Measurements from ENCODE around the gene ELMO1. TPM values are rescaled to one million over a fixed set of nuclear protein-coding genes. Genes with fewer than 3 reads are reported as not detected.

Gene ELMO1
- total and polyA plus RNA-seq, 2 experiments from 2014 or later, result 9.6 to 10.8 TPM

- Histone ChIP-seq H3K36me3 (no peaks in the 10 kb centered on the region), H3K9me3 (ENCODE audit: low read depth) (no peaks in the 10 kb centered on the region), H3K4me1 (ENCODE audit: low read depth) (no peaks in the 10 kb centered on the region), H3K27me3 (no peaks in the 10 kb centered on the region), H3K4me3 (no peak overlapping the region), H3K27ac (no peak overlapping the region)
- no peak for TF ChIP-seq CTCF (IDR thresholded peaks at IDR 0.05; ENCODE audit: low read depth, low read length)
- DNase-seq (ENCODE audit: low read depth in 1 of 2, low spot score in 1 of 2), result no peak
These were observed 18.3 kb upstream of the ELMO1 start for GRCh38 chr7:37467002-37467401.

- no peaks in the 10 kb centered on the region for H3K4me1 ChIP-seq (ENCODE audit: low read depth)
- H3K27me3 ChIP-seq, result no peaks in the 10 kb centered on the region
- no peak for TF ChIP-seq CTCF (IDR thresholded peaks at IDR 0.05; ENCODE audit: low read depth, low read length)
- no peaks in the 10 kb centered on the region for H3K9me3 ChIP-seq (ENCODE audit: low read depth)
- DNase-seq (ENCODE audit: low read depth in 1 of 2, low spot score in 1 of 2), result no peak
- H3K36me3 ChIP-seq, result no peaks in the 10 kb centered on the region
- H3K4me3 ChIP-seq, result no peak overlapping the region
- no peak overlapping the region for H3K27ac ChIP-seq
These were observed 13.5 kb upstream of the ELMO1 start for GRCh38 chr7:37462138-37462537.

- TF ChIP-seq CTCF (IDR thresholded peaks at IDR 0.05; ENCODE audit: low read depth, low read length), result no peak
- H3K4me3 ChIP-seq, result no peak overlapping the region
- H3K9me3 ChIP-seq (ENCODE audit: low read depth), result no peaks in the 10 kb centered on the region
- DNase-seq (ENCODE audit: low read depth in 1 of 2, low spot score in 1 of 2), result no peak
- H3K4me1 ChIP-seq (ENCODE audit: low read depth), result no peaks in the 10 kb centered on the region
- no peaks in the 10 kb centered on the region for H3K27me3 ChIP-seq
- H3K27ac ChIP-seq, result no peak overlapping the region
- no peaks in the 10 kb centered on the region for H3K36me3 ChIP-seq
These were observed 6.4 kb upstream of the ELMO1 start for GRCh38 chr7:37455081-37455480.

GRCh38 chr7:37452346-37452745 lies 3.7 kb upstream of the ELMO1 start:
- DNase-seq (ENCODE audit: low read depth in 1 of 2, low spot score in 1 of 2), result no peak
- H3K9me3 ChIP-seq (ENCODE audit: low read depth), result no peaks in the 10 kb centered on the region

GRCh38 chr7:37450035-37450434 lies 1.4 kb upstream of the ELMO1 start:
- DNase-seq (ENCODE audit: low read depth in 1 of 2, low spot score in 1 of 2), result no peak
- TF ChIP-seq CTCF (IDR thresholded peaks at IDR 0.05; ENCODE audit: low read depth, low read length), result no peak
- no peaks in the 10 kb centered on the region for H3K9me3 ChIP-seq (ENCODE audit: low read depth)
- H3K27ac ChIP-seq, result no peak overlapping the region
- H3K36me3 ChIP-seq, result no peaks in the 10 kb centered on the region
- H3K27me3 ChIP-seq, result no peaks in the 10 kb centered on the region
- no peaks in the 10 kb centered on the region for H3K4me1 ChIP-seq (ENCODE audit: low read depth)
- H3K4me3 ChIP-seq, result no peak overlapping the region

More at GRCh38 chr7:37452346-37452745, 3.7 kb upstream of the ELMO1 start:
- H3K27me3 ChIP-seq, result no peaks in the 10 kb centered on the region
- H3K36me3 ChIP-seq, result no peaks in the 10 kb centered on the region
- no peak overlapping the region for H3K27ac ChIP-seq
- no peaks in the 10 kb centered on the region for H3K4me1 ChIP-seq (ENCODE audit: low read depth)
- no peak for TF ChIP-seq CTCF (IDR thresholded peaks at IDR 0.05; ENCODE audit: low read depth, low read length)
- no peak overlapping the region for H3K4me3 ChIP-seq

GRCh38 chr7:37449621-37450020 lies 957 bp upstream of the ELMO1 start:
- no peaks in the 10 kb centered on the region for H3K4me1 ChIP-seq (ENCODE audit: low read depth)
- DNase-seq (ENCODE audit: low read depth in 1 of 2, low spot score in 1 of 2), result no peak
- H3K36me3 ChIP-seq, result no peaks in the 10 kb centered on the region
- no peak for TF ChIP-seq CTCF (IDR thresholded peaks at IDR 0.05; ENCODE audit: low read depth, low read length)
- peak overlapping the region; percentile 81 for H3K4me3 ChIP-seq
- H3K27me3 ChIP-seq, result no peaks in the 10 kb centered on the region
- no peak overlapping the region for H3K27ac ChIP-seq
- no peaks in the 10 kb centered on the region for H3K9me3 ChIP-seq (ENCODE audit: low read depth)
